Kidney tubule cell (primary cell): ENCODE measurements around the gene ZFYVE27.

Source experiments
- DNase-seq: peaks from one replicate; pipeline ENCODE4 v3.0.0-alpha.2; 2018; ENCODE audit warnings: low spot score

Gene ZFYVE27

DNA sequence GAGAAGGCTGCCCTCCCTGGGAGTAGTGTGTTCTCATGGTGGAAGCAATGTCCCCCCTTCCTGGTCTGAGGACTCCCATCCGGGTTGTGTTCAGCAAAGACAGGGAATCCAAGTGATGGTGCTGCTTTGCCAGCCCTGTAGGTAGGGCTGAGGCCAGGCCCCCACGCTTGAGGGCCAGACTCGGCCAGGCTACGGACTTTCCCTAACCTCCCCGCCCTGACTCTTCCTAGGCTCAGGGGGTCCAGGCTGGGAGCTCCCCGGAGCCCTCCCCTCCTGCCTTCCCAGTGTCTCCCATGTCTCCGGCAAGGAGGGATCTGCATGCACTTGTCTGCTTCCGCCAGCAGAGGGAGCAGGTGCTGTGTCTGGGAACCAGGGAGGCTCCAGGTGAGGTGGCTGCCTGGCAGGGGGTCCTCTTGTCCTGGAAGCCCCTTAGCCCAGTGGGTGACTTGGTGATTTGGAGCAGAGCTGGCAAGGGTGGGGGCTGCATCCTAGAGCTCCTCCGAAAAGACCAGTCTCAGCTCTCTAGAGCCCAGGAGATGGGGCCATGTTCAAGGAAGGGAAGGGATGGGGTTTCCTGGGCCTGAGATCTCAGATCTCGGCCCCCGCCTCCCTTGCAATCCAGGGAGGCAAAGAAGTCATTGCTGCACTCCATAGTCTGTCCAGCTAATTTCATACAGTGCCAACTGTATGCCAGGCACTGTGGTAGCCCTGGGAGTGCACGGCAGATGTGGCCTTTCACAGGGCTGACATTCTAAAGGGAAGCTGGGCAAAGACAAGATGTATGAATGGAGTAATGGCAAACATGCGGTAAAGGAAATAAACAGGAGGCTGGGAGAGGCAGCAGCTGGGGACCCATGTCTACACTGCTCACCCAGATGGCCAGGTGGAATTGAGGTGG lies 55.1 kb downstream of the ZFYVE27 start:
- DNase-seq = peak; percentile 59

DNA sequence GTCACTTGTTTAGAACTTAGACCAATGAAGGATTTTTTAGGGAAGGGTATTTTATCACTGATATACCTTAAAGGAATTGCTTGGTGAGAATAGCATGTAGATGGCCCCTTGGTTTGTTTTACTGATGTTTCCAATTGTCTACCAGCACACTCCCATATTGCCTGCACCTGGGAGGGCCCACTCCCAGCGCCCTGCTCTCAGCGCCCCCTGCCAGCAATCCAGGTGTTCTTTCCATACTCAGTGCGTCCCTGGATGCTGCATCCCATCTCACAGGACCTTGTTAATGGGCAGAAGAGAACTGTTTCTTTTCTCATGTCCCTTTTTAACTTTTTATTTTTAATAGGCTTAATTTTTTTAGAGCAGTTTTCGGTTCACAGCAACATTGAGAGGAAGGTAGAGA lies 59.0 kb downstream of the ZFYVE27 start:
- no peak for DNase-seq

DNA sequence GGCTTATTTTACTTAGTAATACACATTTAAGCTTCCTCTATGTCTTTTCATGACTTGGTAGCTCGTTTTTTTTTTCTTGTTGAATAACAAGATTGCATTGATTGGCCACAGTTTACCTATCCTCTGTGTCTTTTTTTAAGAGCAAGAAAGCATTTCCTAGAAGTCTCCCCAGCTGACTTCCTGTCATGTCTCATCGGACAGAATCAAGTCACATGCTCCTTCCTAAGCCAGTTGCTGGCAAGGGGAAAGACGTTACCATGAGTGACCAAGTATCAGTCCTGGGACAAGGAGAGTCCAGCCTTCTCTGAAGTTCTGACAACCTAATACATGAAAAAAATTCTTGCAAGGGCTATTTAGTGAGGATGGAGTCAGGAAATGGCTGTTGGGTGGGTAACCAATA lies 59.7 kb downstream of the ZFYVE27 start:
- peak; percentile 56 for DNase-seq

DNA sequence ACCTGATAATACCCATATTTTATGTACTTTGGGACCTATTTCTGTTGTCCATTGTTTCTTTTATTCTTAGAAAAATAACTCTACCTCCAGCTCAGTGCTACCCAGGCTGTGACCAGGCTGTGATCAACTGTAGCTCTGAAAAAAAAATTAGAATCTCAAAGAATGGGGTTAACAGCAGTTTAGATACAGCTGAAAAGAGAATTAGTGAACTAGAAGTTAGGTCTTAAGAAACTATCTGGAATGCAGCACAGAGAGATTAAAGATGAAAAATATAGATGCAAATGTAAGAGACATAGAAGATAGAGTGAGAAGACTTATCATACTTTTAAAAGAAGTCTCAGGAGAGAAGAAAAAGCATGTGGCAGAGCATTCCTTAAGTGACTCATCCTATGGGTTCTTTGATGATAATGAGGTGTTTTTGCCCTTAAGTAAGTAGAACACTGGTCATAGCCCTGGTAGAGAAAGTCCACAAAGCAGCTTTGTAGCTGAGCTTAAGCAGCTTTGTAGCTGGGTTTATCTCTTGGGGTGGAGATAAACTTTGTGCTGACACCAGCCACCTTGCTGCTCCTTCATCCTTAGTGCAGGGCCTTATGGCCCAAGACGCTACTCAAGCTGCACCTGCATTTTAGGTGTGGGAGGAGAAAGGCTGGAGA lies 62.2 kb downstream of the ZFYVE27 start:
- peak; percentile 7 for DNase-seq

DNA sequence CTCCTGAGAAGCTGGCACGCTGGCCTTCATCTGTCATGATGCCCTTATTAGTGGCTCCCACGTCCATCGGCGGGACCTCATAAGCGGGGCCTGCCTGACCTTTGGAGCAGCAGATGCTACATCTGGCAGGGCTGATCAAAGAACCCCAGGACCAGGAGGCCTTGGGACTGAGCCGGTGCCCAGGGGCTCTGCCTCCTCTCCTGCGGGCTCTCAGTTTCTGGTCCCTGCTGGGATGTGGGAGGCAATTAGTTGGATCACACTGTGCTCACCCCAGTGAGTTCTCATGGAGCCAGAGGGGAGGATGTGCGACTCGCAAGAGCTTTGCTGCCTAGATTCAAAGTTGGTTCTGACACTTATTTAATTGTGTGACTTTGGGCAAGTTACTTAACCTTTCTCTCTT lies 63.5 kb downstream of the ZFYVE27 start:
- no peak for DNase-seq

DNA sequence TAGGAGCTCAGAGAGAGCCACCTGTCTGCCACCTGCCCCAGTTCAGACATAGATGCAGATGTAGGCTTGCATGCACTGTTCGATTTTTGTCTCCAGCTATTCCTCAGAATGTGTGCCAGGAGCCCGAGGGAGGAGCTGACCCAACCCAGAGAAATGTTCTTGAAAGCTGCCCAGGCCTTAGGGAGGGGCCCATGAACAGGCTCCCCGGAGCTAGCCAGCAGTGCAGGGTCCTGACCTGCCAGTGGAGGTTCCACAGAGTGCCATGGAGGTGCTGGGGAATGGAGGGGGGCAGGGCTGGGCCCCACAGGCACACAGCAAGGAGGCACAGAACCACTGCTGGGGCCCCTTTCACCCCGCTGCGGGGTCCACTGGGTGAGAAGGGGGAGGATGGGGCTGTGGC lies 64.5 kb downstream of the ZFYVE27 start:
- no peak for DNase-seq

DNA sequence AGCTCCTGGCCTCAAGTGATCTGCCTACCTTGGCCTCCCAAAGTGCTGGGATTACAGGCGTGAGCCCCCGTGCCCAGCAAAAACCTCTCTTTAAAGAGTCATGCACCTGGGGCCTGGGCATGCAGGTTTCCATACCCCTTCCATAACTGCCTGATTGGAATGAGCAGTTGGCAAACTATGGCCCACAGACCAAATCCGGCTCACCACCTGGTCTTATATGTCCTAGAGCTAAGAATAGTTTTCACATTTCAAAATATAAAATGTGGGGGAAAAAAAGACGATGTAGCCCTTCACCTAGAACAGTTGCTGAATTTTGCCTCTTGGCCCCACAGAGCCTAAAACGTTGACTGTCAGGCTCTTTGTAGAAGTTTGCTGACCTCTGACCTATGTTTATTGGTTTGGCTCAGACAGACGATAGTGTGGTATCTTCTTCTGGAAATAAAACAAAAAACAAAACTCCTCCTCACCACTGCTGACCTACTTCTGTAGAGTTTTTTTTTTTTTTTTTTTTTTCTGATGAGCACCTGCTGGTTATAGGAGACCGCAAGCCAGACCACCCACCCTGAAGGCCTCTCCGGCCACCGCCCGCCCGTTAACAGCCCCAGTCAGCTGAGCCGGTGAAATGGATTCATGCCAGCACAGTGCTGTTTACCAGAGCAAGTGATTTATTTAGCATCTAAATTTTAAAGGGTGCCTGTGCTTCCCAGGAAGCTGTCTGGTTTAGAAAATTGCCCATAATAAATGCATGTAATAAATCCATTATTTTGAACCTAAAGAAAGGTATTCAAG lies 68.4 kb downstream of the ZFYVE27 start:
- DNase-seq = no peak

DNA sequence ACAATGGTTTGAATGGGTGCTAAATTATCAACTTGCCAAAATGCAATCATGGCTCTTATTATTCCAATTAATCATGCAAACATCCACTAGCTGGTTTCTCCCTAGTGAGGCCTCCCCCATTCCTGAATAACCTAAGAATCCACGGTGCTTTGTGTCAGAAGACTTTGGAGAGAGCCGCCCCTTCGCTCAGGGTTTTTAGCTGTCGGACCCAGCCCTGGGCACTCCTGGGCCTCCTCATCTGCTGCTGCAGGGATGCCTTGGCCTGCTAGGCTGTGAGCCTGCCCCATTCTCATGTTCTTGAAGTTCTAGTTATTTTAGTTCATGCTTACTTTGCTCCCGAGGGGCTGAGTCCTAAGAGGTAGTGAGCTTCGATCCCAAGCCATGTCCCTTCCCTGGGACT lies 69.0 kb downstream of the ZFYVE27 start:
- DNase-seq = no peak

DNA sequence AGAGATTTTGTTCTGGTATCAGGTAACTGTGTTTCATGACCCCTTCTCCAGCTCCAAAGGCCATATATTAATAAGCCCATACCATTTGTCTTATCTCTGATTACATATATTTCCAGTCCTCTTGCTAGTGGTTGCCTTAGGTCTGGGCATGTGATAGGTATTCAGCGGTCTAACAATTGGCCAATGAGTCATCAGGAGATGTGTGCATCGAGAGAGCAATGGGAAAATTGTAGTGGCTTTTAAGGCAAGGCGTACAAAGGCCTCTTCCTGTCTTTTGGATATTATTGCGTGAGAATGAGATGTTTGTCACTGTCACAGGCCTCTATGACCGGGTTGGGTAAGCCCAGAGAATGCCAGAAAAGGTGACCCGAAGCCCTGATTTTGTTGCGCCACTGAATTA lies 73.5 kb downstream of the ZFYVE27 start:
- peak; percentile 20 for DNase-seq
